ENCODE measurements around the gene ATP8A2. TPM values are rescaled to one million over a fixed set of nuclear protein-coding genes. Genes with fewer than 3 reads are reported as not detected.

Gene ATP8A2
- total and polyA plus RNA-seq, 10 of the 15 experiments (the other 5 are each of a cell fraction or from before 2014, with no cell fraction given) = 0.01 to 0.04 (median 0.04) TPM; not detected in 7

DNA sequence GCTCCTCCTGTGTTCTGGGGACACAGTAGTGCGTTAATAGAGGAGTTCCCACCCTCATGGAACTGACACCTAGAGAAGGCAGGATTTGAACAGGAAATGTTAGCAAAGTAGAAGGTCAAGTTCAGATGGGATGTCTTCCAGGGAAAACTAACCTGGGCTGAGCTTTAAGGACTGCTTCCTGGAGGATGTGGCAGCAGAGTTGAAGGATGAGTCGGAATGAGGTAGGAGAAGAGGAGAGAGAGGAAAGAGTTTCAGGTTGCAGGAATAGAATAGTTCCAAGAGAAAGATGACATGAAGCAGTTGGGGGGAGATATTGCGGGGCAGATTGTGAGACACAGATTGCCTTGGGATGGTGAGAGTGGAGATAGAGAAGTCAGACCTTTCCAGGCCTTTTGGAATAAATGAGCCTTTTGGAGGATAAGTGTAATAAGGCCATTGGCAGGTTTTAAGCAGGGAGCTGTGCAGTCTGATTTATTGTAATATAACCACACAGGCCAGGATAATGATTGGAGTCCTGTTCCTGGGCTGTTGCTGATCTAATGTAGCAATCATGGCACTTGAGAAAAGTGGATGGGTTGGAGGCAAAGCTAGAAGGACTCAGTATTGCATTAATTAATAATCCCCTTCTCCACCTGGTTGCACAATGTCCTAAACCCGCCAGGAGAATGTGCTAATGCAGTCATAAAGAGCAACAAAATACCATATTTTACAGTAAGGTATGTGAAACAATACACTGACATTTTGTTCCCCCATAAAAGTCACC, 474.6 kb downstream of the ATP8A2 start:
- peak overlapping the region; percentile 46 for H3K4me2 ChIP-seq (ENCODE audit: control insufficient read depth, insufficient read depth)
- RAD21 ChIA-PET (ENCODE audit: unreplicated experiment) = no interaction called here
- H3K9ac ChIP-seq (ENCODE audit: control insufficient read depth, insufficient read depth, low read length) = no peak overlapping the region
- no peak overlapping the region for H3K27ac ChIP-seq (ENCODE audit: control insufficient read depth, insufficient read depth)
- no peaks in the 10 kb centered on the region for H3K27me3 ChIP-seq (replicated peaks in 1 of 2; ENCODE audit: control insufficient read depth in 2 of 2, insufficient read depth in 2 of 2, low read length in 1 of 2)
- H3K4me3 ChIP-seq = no peak overlapping the region
- H3K9me3 ChIP-seq (replicated peaks; ENCODE audit: control insufficient read depth, insufficient read depth, low read length) = no peaks in the 10 kb centered on the region; the same call in 2 of the 3 replicates
- no peaks in the 10 kb centered on the region for H3K79me2 ChIP-seq (ENCODE audit: control insufficient read depth, insufficient read depth, low read length)
- in situ Hi-C loops (cut with MboI) = no loop called here
- H3K36me3 ChIP-seq (ENCODE audit: control insufficient read depth in 2 of 2, insufficient read depth in 2 of 2, low read length in 1 of 2) = no peaks in the 10 kb centered on the region
- no TSS peak for BruUV-seq (replicated peaks)
- DNase-seq (ENCODE audit: low read depth, low spot score) (no peak), ATAC-seq (no peak), FAIRE-seq (no peak)
- H2AFZ ChIP-seq (ENCODE audit: control insufficient read depth, low read depth, low read length) = no peak overlapping the region
- POLR2A ChIA-PET = no interaction called here
- 60% methylated on average over 4 of the region's 4 CpGs for WGBS (ENCODE audit: insufficient coverage, insufficient replicate concordance, low lambda C conversion rate, missing lambda C conversion rate)
- CTCF ChIA-PET = no interaction called here
- no peaks in the 10 kb centered on the region for H4K20me1 ChIP-seq (ENCODE audit: control insufficient read depth, insufficient read depth)
- SMC1A ChIA-PET (ENCODE audit: uncharacterized antibody, unreplicated experiment) = no interaction called here
- peaks cover 13% of the 10 kb centered on the region for H3K4me1 ChIP-seq (ENCODE audit: control insufficient read depth, insufficient read depth, low read length)
- intact Hi-C loops (cut with micrococcal nuclease; ENCODE audit: unreplicated experiment) = no loop called here
- TF ChIP-seq EGR1 (IDR thresholded peaks at IDR 0.05; ENCODE audit: borderline replicate concordance in 1 of 2, low read depth in 2 of 2, low read length in 2 of 2) (no peak), MTA2 (IDR thresholded peaks at IDR 0.05; ENCODE audit: low read depth) (no peak), ETV6 (conservative IDR thresholded peaks at IDR 0.05 in 1 of 2, IDR thresholded peaks at IDR 0.05 in 1 of 2; ENCODE audit: borderline replicate concordance in 1 of 2, low read depth in 1 of 2) (no peak), BACH1 (IDR thresholded peaks at IDR 0.05; ENCODE audit: borderline replicate concordance) (no peak), SUPT20H (IDR thresholded peaks at IDR 0.05; ENCODE audit: borderline replicate concordance, control insufficient read depth, low read depth, low read length) (no peak), ASH2L (IDR thresholded peaks at IDR 0.05; ENCODE audit: borderline replicate concordance, low read depth) (no peak), WRNIP1 (IDR thresholded peaks at IDR 0.05; ENCODE audit: borderline replicate concordance, low read depth, low read length) (no peak), STAT1 (conservative IDR thresholded peaks at IDR 0.05) (no peak), HCFC1 (IDR thresholded peaks at IDR 0.05; ENCODE audit: low read length) (no peak), SRF (IDR thresholded peaks at IDR 0.05; ENCODE audit: low read depth in 2 of 2, low read length in 2 of 2) (no peak), HDGF (IDR thresholded peaks at IDR 0.05) (no peak)
- TF ChIP-seq, protein P1, sequence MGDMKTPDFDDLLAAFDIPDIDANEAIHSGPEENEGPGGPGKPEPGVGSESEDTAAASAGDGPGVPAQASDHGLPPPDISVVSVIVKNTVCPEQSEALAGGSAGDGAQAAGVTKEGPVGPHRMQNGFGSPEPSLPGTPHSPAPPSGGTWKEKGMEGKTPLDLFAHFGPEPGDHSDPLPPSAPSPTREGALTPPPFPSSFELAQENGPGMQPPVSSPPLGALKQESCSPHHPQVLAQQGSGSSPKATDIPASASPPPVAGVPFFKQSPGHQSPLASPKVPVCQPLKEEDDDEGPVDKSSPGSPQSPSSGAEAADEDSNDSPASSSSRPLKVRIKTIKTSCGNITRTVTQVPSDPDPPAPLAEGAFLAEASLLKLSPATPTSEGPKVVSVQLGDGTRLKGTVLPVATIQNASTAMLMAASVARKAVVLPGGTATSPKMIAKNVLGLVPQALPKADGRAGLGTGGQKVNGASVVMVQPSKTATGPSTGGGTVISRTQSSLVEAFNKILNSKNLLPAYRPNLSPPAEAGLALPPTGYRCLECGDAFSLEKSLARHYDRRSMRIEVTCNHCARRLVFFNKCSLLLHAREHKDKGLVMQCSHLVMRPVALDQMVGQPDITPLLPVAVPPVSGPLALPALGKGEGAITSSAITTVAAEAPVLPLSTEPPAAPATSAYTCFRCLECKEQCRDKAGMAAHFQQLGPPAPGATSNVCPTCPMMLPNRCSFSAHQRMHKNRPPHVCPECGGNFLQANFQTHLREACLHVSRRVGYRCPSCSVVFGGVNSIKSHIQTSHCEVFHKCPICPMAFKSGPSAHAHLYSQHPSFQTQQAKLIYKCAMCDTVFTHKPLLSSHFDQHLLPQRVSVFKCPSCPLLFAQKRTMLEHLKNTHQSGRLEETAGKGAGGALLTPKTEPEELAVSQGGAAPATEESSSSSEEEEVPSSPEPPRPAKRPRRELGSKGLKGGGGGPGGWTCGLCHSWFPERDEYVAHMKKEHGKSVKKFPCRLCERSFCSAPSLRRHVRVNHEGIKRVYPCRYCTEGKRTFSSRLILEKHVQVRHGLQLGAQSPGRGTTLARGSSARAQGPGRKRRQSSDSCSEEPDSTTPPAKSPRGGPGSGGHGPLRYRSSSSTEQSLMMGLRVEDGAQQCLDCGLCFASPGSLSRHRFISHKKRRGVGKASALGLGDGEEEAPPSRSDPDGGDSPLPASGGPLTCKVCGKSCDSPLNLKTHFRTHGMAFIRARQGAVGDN (IDR thresholded peaks at IDR 0.05) = no peak
- TF ChIP-seq, protein P2, sequence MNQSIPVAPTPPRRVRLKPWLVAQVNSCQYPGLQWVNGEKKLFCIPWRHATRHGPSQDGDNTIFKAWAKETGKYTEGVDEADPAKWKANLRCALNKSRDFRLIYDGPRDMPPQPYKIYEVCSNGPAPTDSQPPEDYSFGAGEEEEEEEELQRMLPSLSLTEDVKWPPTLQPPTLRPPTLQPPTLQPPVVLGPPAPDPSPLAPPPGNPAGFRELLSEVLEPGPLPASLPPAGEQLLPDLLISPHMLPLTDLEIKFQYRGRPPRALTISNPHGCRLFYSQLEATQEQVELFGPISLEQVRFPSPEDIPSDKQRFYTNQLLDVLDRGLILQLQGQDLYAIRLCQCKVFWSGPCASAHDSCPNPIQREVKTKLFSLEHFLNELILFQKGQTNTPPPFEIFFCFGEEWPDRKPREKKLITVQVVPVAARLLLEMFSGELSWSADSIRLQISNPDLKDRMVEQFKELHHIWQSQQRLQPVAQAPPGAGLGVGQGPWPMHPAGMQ (IDR thresholded peaks at IDR 0.05; ENCODE audit: borderline replicate concordance) = no peak
- TF ChIP-seq, protein P3, sequence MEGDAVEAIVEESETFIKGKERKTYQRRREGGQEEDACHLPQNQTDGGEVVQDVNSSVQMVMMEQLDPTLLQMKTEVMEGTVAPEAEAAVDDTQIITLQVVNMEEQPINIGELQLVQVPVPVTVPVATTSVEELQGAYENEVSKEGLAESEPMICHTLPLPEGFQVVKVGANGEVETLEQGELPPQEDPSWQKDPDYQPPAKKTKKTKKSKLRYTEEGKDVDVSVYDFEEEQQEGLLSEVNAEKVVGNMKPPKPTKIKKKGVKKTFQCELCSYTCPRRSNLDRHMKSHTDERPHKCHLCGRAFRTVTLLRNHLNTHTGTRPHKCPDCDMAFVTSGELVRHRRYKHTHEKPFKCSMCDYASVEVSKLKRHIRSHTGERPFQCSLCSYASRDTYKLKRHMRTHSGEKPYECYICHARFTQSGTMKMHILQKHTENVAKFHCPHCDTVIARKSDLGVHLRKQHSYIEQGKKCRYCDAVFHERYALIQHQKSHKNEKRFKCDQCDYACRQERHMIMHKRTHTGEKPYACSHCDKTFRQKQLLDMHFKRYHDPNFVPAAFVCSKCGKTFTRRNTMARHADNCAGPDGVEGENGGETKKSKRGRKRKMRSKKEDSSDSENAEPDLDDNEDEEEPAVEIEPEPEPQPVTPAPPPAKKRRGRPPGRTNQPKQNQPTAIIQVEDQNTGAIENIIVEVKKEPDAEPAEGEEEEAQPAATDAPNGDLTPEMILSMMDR (IDR thresholded peaks at IDR 0.05 in 2 of 3, conservative IDR thresholded peaks at IDR 0.05 in 1 of 3; ENCODE audit: control insufficient read depth in 2 of 3, extremely low read depth in 1 of 3, insufficient read depth in 1 of 3, low read depth in 3 of 3, low read length in 3 of 3) = no peak

Measured in GM12878 (cell line).